Thyroid gland (tissue), 4 donors: ENCODE results near the gene NCBP1.

Experiments used
- CTCF ChIP-seq, 6 experiments: fragments of 200-600 bp in 3 of 6; fragments of 450-650 bp in 3 of 6; sonication (generic) in 3 of 6; IDR thresholded peaks; one replicate each; pipeline ENCODE4 v1.5.1; 2016 to 2019; ENCODE audit warnings: antibody characterized with exemption in 6 of 6, mild to moderate bottlenecking in 2 of 6, inconsistent platforms in 1 of 6, moderate library complexity in 1 of 6
- POLR2A ChIP-seq, 2 donors: fragments of 450-650 bp; IDR thresholded peaks; one replicate each; pipeline ENCODE4 v1.6.1; 2017; ENCODE audit warnings: antibody characterized with exemption in 2 of 2, mild to moderate bottlenecking in 2 of 2, moderate library complexity in 1 of 2

GRCh38 chr9:97601228-97601898, 32.3 kb upstream of the NCBP1 start:
- TF ChIP-seq CTCF (IDR thresholded peaks at IDR 0.05) = no peak
- no peak for TF ChIP-seq POLR2A (IDR thresholded peaks at IDR 0.05)
